Activated T-cell treated with anti-CD3 and anti-CD28 coated beads, Interleukin-2, amount 50 U/mL, for 48 hours (primary cell): Measurements from ENCODE around the gene CAPZB.
"Not testable (repeated sequence)": the region's sequence is repeated elsewhere in the genome, so short reads cannot be mapped to it uniquely, and the experiment has no call there.

Experiments
- DNase-seq, 2 experiments: peaks; one replicate each; pipeline ENCODE4 v3.0.0-alpha.2; 2020

The CAPZB gene

DNA sequence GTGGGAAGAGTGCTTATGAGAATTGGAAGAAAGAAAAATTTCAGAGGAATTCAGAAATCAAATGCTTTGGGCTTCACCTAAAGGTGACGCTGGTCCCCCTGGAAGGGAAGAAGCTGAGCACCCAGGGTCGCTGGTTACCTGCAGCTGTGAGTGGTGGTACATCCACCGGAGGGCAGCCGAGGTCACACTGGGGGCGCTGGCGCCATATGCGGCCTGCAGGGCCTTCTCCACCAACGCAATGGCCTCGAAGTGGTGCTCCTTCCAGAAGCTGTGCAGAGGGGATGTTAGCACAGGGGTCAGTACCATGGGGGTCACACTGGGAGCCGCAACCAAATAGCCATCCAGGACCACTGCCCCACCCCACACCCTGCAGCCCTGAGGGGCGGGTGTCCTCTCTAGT, 179.5 kb downstream of the CAPZB start:
- DNase-seq, result no peak

DNA sequence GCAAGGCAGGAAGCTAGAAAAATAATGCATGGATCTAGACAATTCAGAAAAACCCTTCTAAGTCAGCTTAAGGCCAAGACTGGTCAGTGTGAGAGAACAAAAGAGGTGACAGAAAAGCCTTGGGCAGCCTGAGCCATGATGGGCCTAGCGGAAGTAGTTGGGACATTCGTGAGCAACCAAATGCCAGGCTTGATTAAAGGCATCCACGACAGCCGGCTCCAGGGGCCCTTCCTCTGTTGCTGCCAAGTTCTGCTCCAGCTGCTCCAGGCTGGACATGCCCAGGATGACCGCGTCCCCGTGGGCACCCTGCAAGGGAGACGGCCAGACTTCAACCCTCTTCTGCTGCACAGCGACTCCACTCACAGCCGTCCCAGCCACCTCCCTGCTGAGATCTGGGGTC, 181.3 kb downstream of the CAPZB start:
- not testable (repeated sequence) for DNase-seq

DNA sequence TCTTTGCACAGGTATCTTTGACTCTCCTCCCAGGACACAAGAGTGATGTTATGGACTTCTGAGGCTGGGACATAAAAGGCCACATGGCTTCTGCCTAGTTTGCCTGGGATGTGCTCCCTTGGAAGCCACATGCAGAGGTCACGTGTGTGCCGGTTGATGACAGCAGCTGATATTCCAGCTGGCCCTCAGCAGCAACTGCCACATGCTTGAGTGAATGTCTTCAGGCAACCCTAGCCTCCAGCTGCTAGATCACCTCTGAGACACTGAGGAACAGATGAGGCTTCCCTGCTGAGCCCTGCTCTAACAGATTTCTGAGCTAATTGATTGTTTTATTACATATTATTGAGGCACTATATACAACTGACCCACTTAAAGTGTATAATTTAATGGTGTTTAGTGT, 185.1 kb downstream of the CAPZB start:
- no peak for DNase-seq

DNA sequence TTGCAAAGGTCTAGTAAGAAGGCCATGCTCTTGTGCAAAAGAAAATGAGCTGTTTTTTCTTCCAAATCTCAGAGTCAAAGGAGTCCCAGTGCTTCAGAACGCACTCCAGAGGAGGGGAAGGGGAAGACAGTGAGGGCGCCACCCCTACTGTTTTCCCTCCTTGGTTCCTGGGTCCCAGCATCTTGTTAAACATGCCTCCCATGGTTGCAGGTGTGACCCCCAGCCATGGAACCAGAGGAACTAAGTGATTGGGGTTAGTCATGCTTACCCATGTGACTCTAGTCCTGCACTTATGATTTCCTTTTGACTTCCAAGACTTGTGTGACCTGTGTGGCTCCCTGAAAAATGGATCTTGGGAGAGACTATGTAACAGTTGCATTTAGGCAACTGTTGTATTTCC, 190.7 kb downstream of the CAPZB start:
- no peak for DNase-seq

DNA sequence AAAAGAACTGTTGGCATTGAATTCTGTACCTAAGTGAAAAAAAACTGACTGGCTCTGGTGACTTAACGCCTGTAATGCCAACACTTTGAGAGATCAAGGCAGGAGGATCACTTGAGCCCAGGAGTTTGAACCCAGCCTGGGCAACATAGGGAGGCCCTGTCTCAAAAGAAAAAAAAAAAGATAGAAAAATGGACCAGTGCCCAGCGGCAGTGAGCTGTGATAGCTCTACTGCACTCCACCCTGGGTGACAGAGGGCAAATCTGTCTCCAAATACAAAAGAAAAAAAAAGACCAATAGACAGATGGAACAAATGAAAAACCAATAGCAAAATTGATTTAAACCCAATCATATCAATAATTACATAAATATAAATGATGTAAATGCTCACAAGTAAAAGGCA, 196.1 kb downstream of the CAPZB start:
- DNase-seq, result no peak
